DLD1 (cell line): Measurements from ENCODE around the gene DYRK1A.
"Not testable (repeated sequence)": the region's sequence is repeated elsewhere in the genome, so short reads cannot be mapped to it uniquely, and the experiment has no call there.

Experiments
- in situ Hi-C: cut with HindIII; loops from 2 replicates; pipeline ENCODE4 v1.10.0; 2017; ENCODE audit warnings: low sequenced_read_pairs

The DYRK1A gene

DNA sequence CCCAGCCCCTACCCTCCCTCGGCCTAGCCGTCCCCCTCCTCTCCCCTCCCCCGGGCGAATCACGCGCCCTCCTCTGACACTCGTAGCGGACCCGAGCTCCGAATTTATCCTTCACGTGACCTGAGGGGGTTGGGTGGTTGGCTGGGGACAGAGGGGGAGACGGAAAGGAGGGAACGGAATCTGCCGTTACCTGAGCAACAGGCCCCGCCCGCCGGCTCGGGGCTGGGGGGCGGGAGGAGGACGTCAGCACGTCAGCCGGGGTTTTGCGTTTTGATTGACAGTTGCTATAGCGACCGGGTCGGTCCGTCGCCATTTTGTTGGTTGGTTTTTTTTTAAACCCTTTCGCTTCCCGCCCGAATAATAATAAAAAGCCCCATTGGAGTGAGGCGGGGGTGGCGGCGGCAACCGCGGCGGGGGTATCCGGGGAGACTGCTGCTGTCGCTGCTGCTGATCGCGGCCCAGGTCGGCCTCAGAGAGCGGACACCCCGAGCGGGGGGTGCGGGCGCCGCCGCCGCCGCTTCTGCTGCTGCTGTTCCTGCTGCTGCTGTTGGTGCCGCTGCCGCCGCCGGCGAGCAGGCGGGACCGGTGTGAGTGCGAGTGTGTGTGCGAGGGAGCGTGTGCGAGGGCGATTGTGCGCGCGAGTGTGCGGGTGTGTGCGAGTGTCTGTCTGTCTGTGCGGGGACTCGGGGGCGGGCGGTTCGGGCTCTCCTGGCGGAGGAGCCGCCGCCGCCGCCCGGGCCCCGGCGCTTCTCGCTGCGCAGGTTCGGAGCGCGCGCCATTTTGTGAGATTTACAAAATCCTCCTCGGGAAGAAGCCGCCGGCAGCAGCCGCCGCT, at the start of gene DYRK1A:
Gene DYRK1A (plus strand): TSS at position 292 of the 835 bp plus-strand sequence. CDS start 53,602 bp downstream, outside the sequence.
- in situ Hi-C loops: no loop called here

DNA sequence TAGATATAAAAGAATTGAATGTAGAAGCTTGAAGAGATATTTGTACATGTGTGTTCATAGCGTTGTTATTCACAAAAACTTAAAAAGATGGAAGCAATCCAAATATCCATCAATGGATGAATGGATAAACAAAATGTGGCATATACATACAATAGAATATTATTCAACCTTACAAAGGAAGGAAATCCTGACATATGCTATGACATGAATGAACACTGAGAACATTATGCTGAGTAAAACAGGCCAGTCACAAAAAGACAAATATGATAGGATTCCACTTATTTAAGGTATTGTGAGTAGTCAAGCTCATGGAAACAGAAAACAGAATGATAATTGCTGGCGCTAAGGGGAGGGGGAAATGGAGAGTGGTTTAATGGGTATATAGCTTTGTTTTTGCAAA, 47.0 kb upstream of the DYRK1A start:
- in situ Hi-C loops: no loop called here

DNA sequence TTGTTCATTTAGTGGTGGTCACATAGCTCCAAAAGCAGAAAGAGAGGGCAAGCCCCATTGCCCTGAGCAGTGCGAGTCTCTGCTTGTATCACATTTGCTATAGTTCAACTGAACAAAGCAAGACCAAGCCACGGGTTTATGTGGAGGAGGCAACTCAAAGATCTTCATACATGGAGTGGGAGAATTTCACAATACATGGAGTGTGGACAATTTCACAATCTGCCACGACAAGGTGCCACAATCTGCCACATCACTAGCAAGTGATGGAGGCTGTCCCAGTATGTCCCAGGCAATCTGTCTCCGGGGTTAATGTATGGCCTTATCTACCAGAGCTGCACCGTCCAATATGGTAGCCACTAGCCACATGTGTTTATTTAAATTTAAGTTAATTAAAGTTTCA, 44.5 kb upstream of the DYRK1A start:
- in situ Hi-C loops: no loop called here

DNA sequence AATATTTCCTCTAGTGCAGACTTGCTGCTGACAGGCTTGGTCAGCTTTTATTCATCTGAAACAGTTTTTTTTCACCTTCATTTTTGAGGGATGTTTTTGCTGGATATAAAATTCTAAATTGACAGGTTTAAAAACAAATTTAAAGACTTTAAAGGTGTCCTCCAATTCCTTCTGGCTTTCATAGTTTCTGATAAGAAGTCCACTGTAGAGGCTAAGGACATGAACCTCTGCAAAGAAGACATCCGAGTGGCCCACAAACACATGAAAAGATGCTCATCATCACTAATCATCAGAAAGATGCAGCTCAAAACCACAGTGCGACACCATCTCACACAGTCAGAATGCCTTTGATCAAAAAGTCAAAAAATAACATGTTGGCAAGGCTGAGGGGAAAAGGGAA, 42.0 kb upstream of the DYRK1A start:
- in situ Hi-C loops: no loop called here

DNA sequence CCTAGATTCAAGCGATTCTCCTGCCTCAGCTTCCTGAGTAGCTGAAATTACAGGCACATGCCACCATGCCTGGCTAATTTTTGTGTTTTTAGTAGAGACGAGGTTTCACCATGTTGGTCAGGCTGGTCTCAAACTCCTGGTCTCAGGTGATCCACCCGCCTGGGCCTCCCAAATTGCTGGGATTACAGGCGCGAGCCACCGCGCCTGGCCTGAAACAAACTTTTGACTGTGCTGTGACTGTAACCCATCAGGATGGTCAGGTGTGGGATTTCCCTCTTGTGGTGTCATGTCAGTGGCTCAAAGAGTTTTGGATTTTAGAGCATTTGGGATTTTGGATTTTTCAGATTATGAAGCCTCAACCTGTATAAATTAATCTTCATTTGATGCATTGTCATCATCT, 38.4 kb upstream of the DYRK1A start:
- in situ Hi-C loops: not testable (repeated sequence)

DNA sequence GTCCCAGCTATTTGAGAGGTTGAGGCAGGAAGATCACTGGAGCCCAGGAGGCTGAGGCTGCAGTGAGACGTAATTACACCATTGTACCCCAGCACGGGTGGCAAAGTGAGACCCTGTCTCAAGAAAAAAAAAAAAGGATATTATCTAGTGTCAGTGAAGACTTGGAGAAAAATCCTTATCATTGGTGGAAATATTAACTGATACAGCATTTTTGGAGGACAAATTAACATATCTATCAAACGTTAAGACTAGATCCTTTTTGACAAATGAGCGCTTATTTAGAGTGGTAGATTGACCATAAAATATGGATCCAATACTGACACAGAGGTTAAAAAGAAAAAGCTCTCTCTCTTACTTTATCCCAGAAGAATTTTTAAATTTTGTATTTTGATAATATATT, 35.2 kb upstream of the DYRK1A start:
- in situ Hi-C loops: no loop called here

DNA sequence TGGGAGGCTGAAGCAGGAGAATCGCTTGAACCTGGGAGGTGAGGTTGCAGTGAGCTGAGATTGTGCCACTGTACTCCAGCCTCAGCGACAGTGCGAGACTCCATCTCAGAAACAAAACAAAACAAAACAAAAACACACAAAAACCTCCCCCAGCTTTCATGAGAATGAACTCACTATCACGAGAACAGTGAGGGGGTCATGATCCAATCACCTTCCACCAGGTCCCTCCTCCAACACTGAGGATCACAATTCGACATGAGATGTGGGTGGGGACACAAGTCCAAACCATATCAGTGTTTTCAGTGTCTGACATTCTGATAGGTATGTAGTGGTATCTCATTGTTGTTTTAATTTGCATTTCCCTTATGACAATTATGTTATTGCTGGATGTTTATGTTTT, 31.5 kb upstream of the DYRK1A start:
- in situ Hi-C loops: no loop called here

DNA sequence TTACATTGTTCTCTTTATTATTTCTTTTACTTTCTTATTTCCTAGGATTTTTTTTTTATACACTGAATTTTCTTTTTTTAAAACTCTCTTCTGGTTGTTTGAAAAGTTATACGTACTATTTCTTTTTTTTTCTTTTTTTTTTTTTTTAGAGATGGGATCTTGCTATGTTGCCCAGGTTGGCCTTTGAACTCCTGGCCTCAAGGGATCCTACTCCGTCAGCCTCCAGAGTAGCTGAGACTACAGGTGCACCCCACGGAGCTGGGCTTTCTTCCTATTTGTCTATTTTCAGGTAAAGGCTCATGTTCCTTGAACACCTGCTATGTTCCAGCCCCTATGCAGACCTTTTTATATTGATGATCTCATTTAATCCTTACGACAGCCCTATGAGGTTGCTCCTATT, 29.4 kb upstream of the DYRK1A start:
- in situ Hi-C loops: no loop called here

DNA sequence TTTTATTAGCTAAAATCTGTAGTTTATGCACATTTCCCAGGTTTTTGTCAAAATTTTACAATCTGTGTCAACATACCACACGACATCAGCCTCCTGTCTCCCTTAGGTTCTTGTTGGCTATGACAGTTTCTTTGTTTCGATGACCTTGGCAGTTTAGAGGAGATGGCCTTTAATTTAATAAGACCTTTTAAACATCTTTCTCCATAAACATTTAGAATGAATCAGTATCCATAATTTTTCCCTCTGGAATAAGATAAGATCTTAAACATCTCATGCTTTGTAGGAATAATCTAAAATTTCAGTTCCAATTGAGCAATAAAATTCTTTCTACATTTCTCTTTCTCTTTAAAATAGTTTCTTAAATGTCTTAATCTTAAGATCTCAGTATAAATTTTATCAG, 28.7 kb upstream of the DYRK1A start:
- in situ Hi-C loops: no loop called here

DNA sequence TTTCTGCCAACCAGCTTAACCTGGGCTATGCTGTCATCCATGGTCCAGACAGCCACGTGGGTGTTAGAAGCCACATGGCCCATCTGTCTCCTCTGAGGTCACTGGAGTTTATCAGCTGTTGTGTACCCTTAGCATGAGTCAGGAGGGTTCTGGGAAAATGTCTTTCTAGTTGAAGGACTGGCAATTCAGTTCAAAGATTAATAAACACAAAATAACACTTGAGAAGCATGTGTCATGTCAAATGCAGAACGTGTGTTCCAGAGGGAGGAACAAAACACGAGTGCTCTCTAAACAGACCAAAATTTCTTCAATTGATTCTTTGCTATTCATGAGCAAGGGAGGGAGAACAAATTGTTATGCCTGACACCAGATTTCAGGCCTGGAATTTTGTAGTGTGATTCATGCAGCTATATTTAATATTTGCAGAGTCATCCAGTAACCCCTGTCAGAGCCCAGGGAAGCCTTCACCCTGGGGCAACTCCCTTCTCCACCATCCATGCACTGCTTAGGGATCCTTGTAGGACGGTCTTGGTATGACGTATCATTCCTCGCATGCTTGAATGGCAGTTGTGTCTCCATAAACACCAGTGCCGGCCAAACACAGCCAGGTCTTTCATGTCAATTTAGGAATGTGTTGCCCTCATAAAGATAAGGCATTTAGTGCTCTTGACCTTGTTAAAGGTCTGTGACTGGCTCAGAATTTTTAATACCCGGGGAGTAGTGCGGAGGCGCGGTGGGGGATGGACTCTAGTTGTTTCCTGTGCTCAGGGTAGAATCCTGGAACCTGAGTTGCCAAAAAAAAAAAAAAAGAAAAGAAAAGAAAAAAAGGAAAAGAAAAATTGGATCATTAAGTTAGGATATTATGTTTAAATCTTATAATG, 27.7 kb upstream of the DYRK1A start:
- in situ Hi-C loops: no loop called here

DNA sequence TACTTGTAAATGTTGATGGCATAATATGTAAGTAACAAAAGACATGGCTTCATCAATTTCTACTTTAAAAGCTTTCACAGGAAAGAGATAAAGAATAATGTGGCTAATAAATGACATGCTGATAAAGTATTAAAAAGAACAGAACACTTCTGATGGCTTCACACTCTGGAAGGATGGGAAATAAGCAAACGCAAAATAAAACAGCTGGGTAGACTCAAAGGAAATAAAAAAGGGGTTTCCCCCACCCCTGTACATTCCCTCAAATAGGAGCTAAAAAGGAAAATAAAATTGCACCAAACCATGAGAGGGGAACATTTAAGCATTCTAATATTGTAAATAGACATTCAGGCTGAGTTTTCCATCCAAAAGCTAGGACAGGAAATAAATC, 27.0 kb upstream of the DYRK1A start:
- in situ Hi-C loops: no loop called here

DNA sequence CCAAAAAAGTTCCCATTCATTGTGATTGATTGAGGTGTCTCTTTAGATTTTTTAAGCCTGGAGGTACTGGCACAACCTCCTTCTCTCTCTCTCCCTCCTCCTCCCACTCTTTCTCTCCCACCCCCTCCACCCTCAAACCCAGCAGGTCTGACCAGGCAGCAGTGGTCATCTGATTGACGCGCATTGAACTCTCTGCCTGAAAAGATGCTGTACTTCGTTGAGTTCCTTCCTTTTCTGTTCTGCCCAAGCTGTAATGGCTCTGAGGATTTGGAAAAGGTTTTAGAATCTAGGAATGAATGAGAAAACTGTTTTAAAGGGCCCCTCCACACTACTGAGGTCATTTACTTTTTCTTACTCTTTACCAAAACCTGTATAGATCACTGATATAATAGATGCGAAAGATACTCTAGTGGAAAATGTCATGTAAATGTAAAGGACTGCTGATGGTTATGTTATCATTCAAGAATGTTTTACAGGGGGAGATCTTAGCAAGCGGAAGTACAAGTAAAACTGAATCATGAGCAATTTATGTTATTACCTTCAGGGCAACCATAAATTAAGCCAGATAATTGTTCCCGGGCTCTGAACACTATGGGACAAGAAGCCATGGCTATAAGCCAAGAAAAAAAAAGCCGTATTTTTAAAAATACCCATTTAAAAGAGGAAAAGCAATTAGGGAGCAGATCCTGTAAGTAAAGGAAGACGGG, 25.2 kb upstream of the DYRK1A start:
- in situ Hi-C loops: no loop called here

DNA sequence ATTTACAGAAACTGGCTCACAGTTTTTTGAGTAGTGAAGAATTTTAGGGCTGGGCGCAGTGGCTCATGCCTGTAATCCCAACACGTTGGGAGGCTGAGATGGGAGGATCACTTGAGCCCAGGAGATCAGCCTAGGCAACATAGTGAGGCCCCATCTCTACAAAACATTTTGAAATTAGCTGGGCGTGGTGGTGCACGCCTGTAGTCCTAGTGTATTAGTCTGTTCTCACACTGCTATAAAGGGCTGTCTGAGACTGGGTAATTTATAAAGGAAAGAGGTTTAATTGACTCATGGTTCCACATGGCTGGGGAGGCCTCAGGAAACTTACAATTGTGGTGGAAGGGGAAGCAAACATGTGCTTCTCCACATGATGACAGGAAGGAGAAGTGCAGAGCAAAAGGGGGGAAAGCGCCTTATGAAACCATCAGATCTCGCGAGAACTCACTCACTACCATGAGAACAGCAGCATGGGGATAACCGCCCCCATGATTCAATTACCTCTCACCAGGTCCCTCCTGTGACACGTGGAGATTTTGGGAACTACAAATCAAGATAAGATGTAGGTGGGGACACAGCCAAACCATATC, 24.4 kb upstream of the DYRK1A start:
- in situ Hi-C loops: no loop called here

DNA sequence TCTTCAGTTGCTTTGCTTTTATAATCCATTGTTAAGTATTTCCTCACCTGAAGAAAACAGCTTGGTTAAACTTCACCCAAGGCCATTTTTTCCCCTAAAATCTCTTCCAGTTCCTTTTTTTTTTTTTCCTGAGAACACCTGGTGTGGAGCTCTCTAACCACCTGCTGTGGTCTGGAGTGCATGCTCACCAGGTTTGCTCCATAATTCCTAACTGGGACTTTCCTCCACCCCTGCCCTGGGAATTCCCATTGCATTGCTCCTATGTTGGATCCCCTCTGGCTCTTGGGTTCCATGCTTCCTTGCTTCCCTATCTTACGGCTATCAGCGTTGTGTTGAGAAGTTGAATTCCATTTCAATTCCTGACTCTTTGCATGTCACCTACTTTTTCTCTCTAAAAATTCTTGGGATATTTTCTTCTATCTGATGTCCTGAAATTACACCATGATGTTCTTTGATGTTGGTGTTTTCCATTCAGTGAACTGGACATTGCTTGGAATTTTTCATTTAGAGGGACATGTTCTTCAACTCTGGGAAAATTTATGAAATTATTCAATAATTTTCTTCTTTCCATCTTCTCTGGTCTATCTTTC, 19.6 kb upstream of the DYRK1A start:
- in situ Hi-C loops: no loop called here

DNA sequence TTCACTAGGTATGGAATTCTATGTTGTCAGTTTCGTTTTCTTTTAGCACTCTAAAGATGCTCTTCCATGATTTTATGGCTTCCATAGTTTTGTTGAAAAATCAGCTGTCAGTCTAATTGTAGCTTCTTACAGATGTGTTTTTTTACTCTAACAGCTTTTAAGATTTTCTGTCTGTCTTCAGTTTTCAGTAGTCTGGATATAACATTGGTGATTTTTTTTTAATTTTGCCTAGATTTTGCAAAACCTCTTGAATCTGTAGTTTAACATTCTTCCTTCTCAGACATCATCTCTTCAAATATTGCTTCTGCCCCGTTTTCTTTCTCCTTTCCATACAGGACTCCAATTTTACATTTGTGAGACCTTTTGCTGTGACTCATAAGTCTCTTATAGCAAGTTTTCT, 17.9 kb upstream of the DYRK1A start:
- in situ Hi-C loops: no loop called here

DNA sequence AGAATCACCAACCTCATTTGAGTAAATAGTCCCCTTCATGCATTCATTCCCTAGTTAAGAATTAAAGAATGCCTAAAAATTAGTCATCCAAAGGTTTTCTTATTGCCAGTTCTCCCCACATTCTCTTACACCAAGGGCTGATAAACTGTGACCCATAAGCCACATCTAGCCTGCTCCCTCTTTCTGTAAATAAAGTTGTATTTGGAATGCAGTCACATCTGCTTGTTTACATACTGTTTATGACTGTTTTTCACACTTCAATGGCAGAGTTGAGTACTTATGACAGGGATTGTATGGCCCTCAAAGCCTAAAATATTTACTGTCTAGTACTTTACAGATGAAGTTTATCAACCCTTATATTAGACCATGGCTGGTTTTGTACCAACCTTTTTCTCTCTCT, 16.1 kb upstream of the DYRK1A start:
- in situ Hi-C loops: no loop called here

DNA sequence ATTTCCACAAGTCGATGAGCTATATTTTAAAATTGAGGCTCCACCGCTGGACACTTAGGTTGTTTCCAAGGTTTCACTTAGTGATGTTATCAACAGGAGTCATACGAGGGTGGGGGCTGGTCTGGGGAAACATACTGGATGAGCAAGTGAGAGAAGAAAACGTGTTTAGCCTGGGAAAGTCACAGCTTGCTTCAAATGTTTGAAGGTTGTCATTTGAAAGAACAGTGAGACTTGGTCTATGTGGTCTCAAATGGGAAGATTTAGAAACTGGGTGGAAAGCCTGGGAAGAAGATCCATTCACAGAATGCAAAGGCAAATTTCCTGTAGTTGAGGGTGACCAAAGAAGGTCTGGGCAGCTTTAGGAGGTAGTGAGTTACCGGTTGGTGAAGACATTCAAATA, 9.9 kb upstream of the DYRK1A start:
- in situ Hi-C loops: no loop called here

DNA sequence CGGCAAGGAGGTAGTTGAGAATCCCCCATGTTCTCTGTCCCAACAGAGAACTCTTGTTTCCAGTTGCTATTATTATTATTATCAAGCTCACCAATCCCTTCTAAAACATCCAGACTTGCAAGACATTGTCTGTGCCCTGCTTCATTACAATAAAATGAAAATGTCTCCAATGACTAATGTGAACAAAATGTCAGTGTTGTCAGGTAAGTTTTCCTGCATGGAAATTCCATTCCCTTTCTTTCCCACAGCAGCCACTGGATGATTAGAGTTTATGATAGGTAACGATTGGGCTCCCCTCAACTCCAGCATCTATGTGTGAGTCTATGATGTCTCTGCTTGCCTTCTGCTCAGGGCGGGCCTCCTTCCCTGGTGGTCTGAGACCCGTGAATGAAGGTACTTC, 8.9 kb upstream of the DYRK1A start:
- in situ Hi-C loops: no loop called here

DNA sequence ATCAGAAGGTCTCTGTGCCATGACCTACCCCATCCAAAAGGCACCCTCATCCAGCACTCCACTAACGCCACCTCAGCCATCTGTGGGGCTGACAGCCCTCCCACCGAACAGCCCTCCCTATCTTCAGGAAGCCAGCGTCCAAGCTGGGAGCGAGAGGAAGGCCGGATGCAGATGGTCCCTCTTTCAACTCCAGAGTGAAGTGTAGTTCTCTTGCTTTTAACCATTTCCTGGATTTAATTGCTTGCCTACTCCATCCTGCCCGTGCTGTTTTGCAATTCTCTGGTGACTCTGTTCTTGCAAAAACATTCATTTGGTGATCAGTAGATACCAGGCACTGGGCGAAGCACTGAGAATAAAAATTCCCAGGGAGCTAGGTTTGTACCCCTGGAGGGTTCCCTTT, 8.2 kb upstream of the DYRK1A start:
- in situ Hi-C loops: no loop called here

DNA sequence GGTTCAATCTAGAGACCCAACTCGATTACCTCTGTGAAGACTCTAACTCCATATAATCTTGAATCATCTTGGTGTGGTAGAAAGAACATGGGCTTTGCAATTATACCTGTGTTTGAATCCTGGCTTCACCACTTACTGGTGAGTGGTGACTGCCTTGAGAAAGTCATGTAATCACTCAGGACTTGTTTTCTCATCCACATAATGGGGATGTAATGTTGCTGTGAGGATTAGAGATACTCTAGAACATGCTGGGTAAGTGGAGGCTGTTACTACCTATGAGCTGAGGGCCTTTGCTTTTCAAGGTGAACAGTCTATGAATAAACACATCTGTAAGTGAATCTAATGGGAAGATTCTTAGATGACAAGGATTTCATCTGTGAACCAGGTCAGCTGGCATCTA, 2.6 kb upstream of the DYRK1A start:
- in situ Hi-C loops: no loop called here

DNA sequence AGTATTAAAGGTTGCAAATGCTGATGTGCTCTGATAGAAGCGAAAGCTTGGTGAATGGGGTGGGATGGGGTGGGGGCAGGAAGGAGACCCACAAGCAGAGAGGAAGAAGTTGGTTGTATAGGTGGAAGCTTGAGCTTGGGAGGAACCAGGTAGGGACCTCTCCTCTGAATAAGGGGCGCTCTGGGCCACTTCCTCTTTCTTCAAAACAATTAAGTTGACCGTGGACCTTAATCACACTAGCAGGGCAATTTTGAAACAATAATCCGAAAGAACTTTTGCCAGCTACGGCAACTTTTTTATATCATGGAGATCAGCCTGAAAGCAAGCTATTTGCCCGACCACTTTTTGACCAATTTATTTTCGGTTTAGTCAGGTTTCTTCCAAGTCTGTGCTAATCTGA, 1.9 kb upstream of the DYRK1A start:
- in situ Hi-C loops: no loop called here
